GM18508 (cell line): ENCODE data around the gene OR2G3.

Experiments
- ATAC-seq: cut with Tn5 transposase; IDR thresholded peaks from one replicate; pipeline ENCODE4 v1.9.1; 2021; ENCODE audit warnings: moderate number of reproducible peaks; ENCODE audit not compliant: insufficient read depth, unreplicated experiment

The OR2G3 gene

GRCh38 chr1:247605286-247605685 is at the start of gene OR2G3:
Gene OR2G3, plus strand, starts transcription at chr1:247605586. Its CDS starts 0 bp downstream, at chr1:247605586.
- ATAC-seq: no peak

- no peak for ATAC-seq
Observed at GRCh38 chr1:247557926-247558674, 47.3 kb upstream of the OR2G3 start.

- no peak for ATAC-seq
Observed at GRCh38 chr1:247561711-247562110, 43.7 kb upstream of the OR2G3 start.

- ATAC-seq: no peak
Observed at GRCh38 chr1:247562198-247562597, 43.2 kb upstream of the OR2G3 start.

- no peak for ATAC-seq
Observed at GRCh38 chr1:247574236-247574635, 31.1 kb upstream of the OR2G3 start.

- no peak for ATAC-seq
Observed at GRCh38 chr1:247574664-247575063, 30.7 kb upstream of the OR2G3 start.

- no peak for ATAC-seq
Observed at GRCh38 chr1:247576514-247576913, 28.9 kb upstream of the OR2G3 start.

- ATAC-seq: no peak
Observed at GRCh38 chr1:247578946-247579460, 26.4 kb upstream of the OR2G3 start.

GRCh38 chr1:247588060-247588459 is 17.3 kb upstream of the OR2G3 start, which contains the start of gene OR2G2:
Gene OR2G2, plus strand, starts transcription at chr1:247588360. Its CDS starts 0 bp downstream, at chr1:247588360.
- no peak for ATAC-seq

GRCh38 chr1:247613405-247613804 is 8.0 kb downstream of the OR2G3 start:
- no peak for ATAC-seq

GRCh38 chr1:247614625-247615024 is 9.2 kb downstream of the OR2G3 start:
- no peak for ATAC-seq

- ATAC-seq: no peak
Observed at GRCh38 chr1:247627951-247628350, 22.6 kb downstream of the OR2G3 start.

GRCh38 chr1:247638011-247638410 is 32.6 kb downstream of the OR2G3 start:
- no peak for ATAC-seq

GRCh38 chr1:247638781-247639180 is 33.4 kb downstream of the OR2G3 start:
- ATAC-seq: no peak

- ATAC-seq: no peak
Observed at GRCh38 chr1:247639381-247639981, 34.1 kb downstream of the OR2G3 start.

GRCh38 chr1:247642742-247643141 is 37.4 kb downstream of the OR2G3 start:
- no peak for ATAC-seq

GRCh38 chr1:247646867-247647266 is 41.5 kb downstream of the OR2G3 start:
- ATAC-seq: no peak

- ATAC-seq: no peak
Observed at GRCh38 chr1:247647864-247648263, 42.5 kb downstream of the OR2G3 start.

- no peak for ATAC-seq
Observed at GRCh38 chr1:247653040-247653439, 47.7 kb downstream of the OR2G3 start.
